ENCODE data around the gene TDG.

Gene TDG

DNA sequence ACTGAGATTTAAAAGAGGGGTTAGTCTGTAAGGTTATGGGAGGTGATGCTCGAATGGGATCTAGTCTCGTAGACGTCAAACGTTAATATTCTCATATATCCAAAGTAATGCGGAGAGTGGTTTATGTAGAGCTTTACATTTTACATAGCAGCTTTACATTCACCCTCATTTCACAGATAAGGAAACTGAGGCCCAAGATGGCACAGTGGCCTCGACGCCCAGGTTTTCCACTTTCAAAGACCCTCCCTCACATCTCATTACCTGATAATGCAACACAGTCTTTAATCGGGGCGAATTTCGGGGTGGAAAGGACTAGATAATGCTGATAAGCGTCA lies 450 bp upstream of the TDG start:
- Histone ChIP-seq H3K9ac (ENCODE audit: low read depth, low read length) (peak overlapping the region; percentile 88), H3K4me3 (ENCODE audit: low read depth, low read length) (peak overlapping the region; percentile 96), H3K27me3 (ENCODE audit: control insufficient read depth, insufficient read depth, low read length) (no peaks in the 10 kb centered on the region), H3K36me3 (ENCODE audit: control insufficient read depth, insufficient read depth, low read length) (no peaks in the 10 kb centered on the region), H3K9me3 (ENCODE audit: control insufficient read depth, insufficient read depth, low read length) (no peaks in the 10 kb centered on the region), H3K4me1 (ENCODE audit: control insufficient read depth, insufficient read depth, low read length) (no peaks in the 10 kb centered on the region)

DNA sequence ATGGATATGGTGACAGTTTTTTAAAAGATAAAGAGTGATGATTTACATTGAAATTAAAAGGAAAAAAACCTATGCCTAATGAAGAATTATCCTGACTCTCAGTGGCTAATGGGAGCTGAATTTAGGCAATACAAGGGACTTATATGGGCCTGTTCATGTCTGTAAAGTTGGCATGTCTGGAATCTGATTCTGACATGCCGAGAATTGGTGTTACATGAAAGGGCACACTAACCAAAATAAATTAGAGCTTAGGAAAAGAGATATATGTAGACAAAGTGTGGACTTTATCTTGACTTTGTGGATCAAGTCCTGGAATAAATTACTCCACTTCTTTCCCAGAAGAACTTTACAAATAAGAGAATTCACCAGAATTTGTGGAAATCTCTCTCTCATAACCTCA lies 1.1 kb downstream of the TDG start:
- no peaks in the 10 kb centered on the region for H3K4me1 ChIP-seq (ENCODE audit: control insufficient read depth, insufficient read depth, low read length)

GRCh38 chr12:103969391-103969790 lies 3.7 kb downstream of the TDG start:
- Histone ChIP-seq H3K9me3 (ENCODE audit: control insufficient read depth, insufficient read depth, low read length) (no peaks in the 10 kb centered on the region), H3K9ac (ENCODE audit: low read depth, low read length) (no peak overlapping the region), H3K4me1 (ENCODE audit: control insufficient read depth, insufficient read depth, low read length) (no peaks in the 10 kb centered on the region), H3K4me3 (ENCODE audit: low read depth, low read length) (no peak overlapping the region), H3K27me3 (ENCODE audit: control insufficient read depth, insufficient read depth, low read length) (no peaks in the 10 kb centered on the region), H3K36me3 (ENCODE audit: control insufficient read depth, insufficient read depth, low read length) (peaks cover 2% of the 10 kb centered on the region)

More for the DNA sequence above, 1.1 kb downstream of the TDG start:
- peak overlapping the region; percentile 96 for H3K4me3 ChIP-seq (ENCODE audit: low read depth, low read length)
- no peaks in the 10 kb centered on the region for H3K27me3 ChIP-seq (ENCODE audit: control insufficient read depth, insufficient read depth, low read length)
- H3K36me3 ChIP-seq (ENCODE audit: control insufficient read depth, insufficient read depth, low read length): no peaks in the 10 kb centered on the region
- peak overlapping the region; percentile 92 for H3K9ac ChIP-seq (ENCODE audit: low read depth, low read length)
- no peaks in the 10 kb centered on the region for H3K9me3 ChIP-seq (ENCODE audit: control insufficient read depth, insufficient read depth, low read length)

GRCh38 chr12:103973909-103974308 lies 8.2 kb downstream of the TDG start:
- Histone ChIP-seq H3K9ac (ENCODE audit: low read depth, low read length) (no peak overlapping the region), H3K9me3 (ENCODE audit: control insufficient read depth, insufficient read depth, low read length) (no peaks in the 10 kb centered on the region), H3K27me3 (ENCODE audit: control insufficient read depth, insufficient read depth, low read length) (no peaks in the 10 kb centered on the region), H3K4me1 (ENCODE audit: control insufficient read depth, insufficient read depth, low read length) (no peaks in the 10 kb centered on the region), H3K4me3 (ENCODE audit: low read depth, low read length) (no peak overlapping the region), H3K36me3 (ENCODE audit: control insufficient read depth, insufficient read depth, low read length) (peaks cover 13% of the 10 kb centered on the region)

DNA sequence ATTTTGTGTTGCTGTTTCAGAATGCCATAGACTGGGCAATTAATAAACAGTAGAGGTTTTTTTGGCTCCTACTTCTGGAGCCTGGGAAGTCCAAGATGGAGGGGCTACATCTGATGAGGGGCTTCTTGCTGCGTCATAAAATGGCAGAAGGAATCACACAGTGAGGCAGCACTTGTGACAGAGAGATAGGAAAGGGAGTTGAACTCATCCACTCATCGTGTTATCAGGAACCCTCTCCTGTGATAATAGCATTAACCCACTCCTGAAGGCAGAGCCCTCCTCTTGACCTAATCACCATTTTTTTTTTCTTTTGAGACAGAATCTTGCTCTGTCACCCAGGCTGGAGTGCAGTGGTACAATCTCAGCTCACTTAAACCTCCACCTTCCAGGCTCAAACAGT lies 9.7 kb downstream of the TDG start:
- no peak overlapping the region for H3K4me3 ChIP-seq (ENCODE audit: low read depth, low read length)
- H3K9me3 ChIP-seq (ENCODE audit: control insufficient read depth, insufficient read depth, low read length): no peaks in the 10 kb centered on the region
- no peak overlapping the region for H3K9ac ChIP-seq (ENCODE audit: low read depth, low read length)
- peaks cover 13% of the 10 kb centered on the region for H3K36me3 ChIP-seq (ENCODE audit: control insufficient read depth, insufficient read depth, low read length)
- H3K27me3 ChIP-seq (ENCODE audit: control insufficient read depth, insufficient read depth, low read length): no peaks in the 10 kb centered on the region
- H3K4me1 ChIP-seq (ENCODE audit: control insufficient read depth, insufficient read depth, low read length): no peaks in the 10 kb centered on the region

GRCh38 chr12:103978384-103978982 lies 12.8 kb downstream of the TDG start:
- Histone ChIP-seq H3K4me1 (ENCODE audit: control insufficient read depth, insufficient read depth, low read length) (no peaks in the 10 kb centered on the region), H3K4me3 (ENCODE audit: low read depth, low read length) (no peak overlapping the region), H3K27me3 (ENCODE audit: control insufficient read depth, insufficient read depth, low read length) (no peaks in the 10 kb centered on the region), H3K9ac (ENCODE audit: low read depth, low read length) (no peak overlapping the region), H3K36me3 (ENCODE audit: control insufficient read depth, insufficient read depth, low read length) (peaks cover 16% of the 10 kb centered on the region), H3K9me3 (ENCODE audit: control insufficient read depth, insufficient read depth, low read length) (no peaks in the 10 kb centered on the region)

- peaks cover 17% of the 10 kb centered on the region for H3K36me3 ChIP-seq (ENCODE audit: control insufficient read depth, insufficient read depth, low read length)
- H3K4me3 ChIP-seq (ENCODE audit: low read depth, low read length): no peak overlapping the region
- no peaks in the 10 kb centered on the region for H3K4me1 ChIP-seq (ENCODE audit: control insufficient read depth, insufficient read depth, low read length)
- H3K27me3 ChIP-seq (ENCODE audit: control insufficient read depth, insufficient read depth, low read length): no peaks in the 10 kb centered on the region
- no peaks in the 10 kb centered on the region for H3K9me3 ChIP-seq (ENCODE audit: control insufficient read depth, insufficient read depth, low read length)
- H3K9ac ChIP-seq (ENCODE audit: low read depth, low read length): no peak overlapping the region
These were observed 21.2 kb downstream of the TDG start for GRCh38 chr12:103986829-103987228.

DNA sequence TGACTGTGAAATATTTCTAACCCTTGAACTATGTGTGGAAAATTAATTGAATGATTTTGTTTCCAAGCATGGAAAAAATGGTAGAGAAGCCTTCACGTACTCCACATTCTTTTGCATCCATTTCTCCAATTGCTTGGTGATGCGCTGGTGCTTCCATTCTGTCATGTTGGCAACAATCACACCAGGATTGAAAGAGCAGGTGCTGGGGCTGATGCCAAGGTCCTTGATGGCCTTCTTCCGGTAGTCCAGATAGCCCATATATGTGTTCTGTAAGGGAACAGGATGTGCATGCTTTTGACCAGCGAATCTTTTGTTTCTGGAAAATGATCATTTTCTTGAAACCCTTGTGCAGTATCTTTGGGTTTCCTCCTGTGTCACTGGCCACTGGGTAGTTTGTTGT lies 28.6 kb downstream of the TDG start:
- no peaks in the 10 kb centered on the region for H3K27me3 ChIP-seq (ENCODE audit: control insufficient read depth, insufficient read depth, low read length)
- H3K9me3 ChIP-seq (ENCODE audit: control insufficient read depth, insufficient read depth, low read length): no peaks in the 10 kb centered on the region
- no peaks in the 10 kb centered on the region for H3K4me1 ChIP-seq (ENCODE audit: control insufficient read depth, insufficient read depth, low read length)
- no peak overlapping the region for H3K4me3 ChIP-seq (ENCODE audit: low read depth, low read length)
- H3K9ac ChIP-seq (ENCODE audit: low read depth, low read length): no peak overlapping the region
- H3K36me3 ChIP-seq (ENCODE audit: control insufficient read depth, insufficient read depth, low read length): no peaks in the 10 kb centered on the region

- Histone ChIP-seq H3K4me3 (ENCODE audit: low read depth, low read length) (no peak overlapping the region), H3K4me1 (ENCODE audit: control insufficient read depth, insufficient read depth, low read length) (no peaks in the 10 kb centered on the region), H3K36me3 (ENCODE audit: control insufficient read depth, insufficient read depth, low read length) (no peaks in the 10 kb centered on the region), H3K27me3 (ENCODE audit: control insufficient read depth, insufficient read depth, low read length) (no peaks in the 10 kb centered on the region), H3K9ac (ENCODE audit: low read depth, low read length) (no peak overlapping the region), H3K9me3 (ENCODE audit: control insufficient read depth, insufficient read depth, low read length) (no peaks in the 10 kb centered on the region)
These were observed 30.9 kb downstream of the TDG start for GRCh38 chr12:103996595-103996994.

GRCh38 chr12:103997286-103997900 lies 31.7 kb downstream of the TDG start:
- Histone ChIP-seq H3K9me3 (ENCODE audit: control insufficient read depth, insufficient read depth, low read length) (no peaks in the 10 kb centered on the region), H3K27me3 (ENCODE audit: control insufficient read depth, insufficient read depth, low read length) (no peaks in the 10 kb centered on the region), H3K36me3 (ENCODE audit: control insufficient read depth, insufficient read depth, low read length) (no peaks in the 10 kb centered on the region), H3K9ac (ENCODE audit: low read depth, low read length) (no peak overlapping the region), H3K4me3 (ENCODE audit: low read depth, low read length) (no peak overlapping the region), H3K4me1 (ENCODE audit: control insufficient read depth, insufficient read depth, low read length) (no peaks in the 10 kb centered on the region)

DNA sequence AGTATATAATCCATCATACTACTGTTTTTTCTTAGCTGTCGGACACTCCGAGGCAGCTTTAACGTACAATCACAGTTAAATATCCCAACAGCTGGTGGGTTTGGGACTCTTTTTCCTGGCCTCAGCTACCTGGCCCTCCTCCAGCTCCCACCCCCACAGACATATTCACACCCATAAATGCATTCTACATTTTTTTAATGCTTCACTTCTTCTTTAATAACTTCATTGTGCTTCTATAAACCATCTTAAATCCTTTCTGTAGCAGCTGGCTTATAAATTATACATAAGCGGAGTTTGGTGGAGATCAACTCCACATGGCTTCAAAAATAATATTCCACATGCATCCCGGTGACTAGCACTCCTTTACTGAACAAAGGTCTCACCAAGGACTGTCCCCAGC lies 33.3 kb downstream of the TDG start:
- Histone ChIP-seq H3K27me3 (ENCODE audit: control insufficient read depth, insufficient read depth, low read length) (no peaks in the 10 kb centered on the region), H3K9me3 (ENCODE audit: control insufficient read depth, insufficient read depth, low read length) (no peaks in the 10 kb centered on the region), H3K9ac (ENCODE audit: low read depth, low read length) (no peak overlapping the region), H3K4me3 (ENCODE audit: low read depth, low read length) (no peak overlapping the region), H3K36me3 (ENCODE audit: control insufficient read depth, insufficient read depth, low read length) (no peaks in the 10 kb centered on the region), H3K4me1 (ENCODE audit: control insufficient read depth, insufficient read depth, low read length) (no peaks in the 10 kb centered on the region)

GRCh38 chr12:104000807-104001434 lies 35.2 kb downstream of the TDG start:
- Histone ChIP-seq H3K4me3 (ENCODE audit: low read depth, low read length) (no peak overlapping the region), H3K9ac (ENCODE audit: low read depth, low read length) (no peak overlapping the region), H3K9me3 (ENCODE audit: control insufficient read depth, insufficient read depth, low read length) (no peaks in the 10 kb centered on the region), H3K27me3 (ENCODE audit: control insufficient read depth, insufficient read depth, low read length) (no peaks in the 10 kb centered on the region), H3K36me3 (ENCODE audit: control insufficient read depth, insufficient read depth, low read length) (no peaks in the 10 kb centered on the region), H3K4me1 (ENCODE audit: control insufficient read depth, insufficient read depth, low read length) (no peaks in the 10 kb centered on the region)
